B cell (primary cell): ENCODE data around the gene CLSTN2.

Source experiments
- EZH2 ChIP-seq: IDR thresholded peaks from 2 replicates; pipeline ENCODE4 v1.6.1; 2012; ENCODE audit warnings: borderline replicate concordance, low read depth, mild to moderate bottlenecking, moderate library complexity, low read length; ENCODE audit not compliant: insufficient read depth, poor library complexity, severe bottlenecking
- TF ChIP-seq, protein P1 (sequence below): fragments of 200-600 bp; IDR thresholded peaks from one replicate; pipeline ENCODE4 v1.8.0; 2022; ENCODE audit warnings: antibody characterized with exemption, mild to moderate bottlenecking

DNA sequence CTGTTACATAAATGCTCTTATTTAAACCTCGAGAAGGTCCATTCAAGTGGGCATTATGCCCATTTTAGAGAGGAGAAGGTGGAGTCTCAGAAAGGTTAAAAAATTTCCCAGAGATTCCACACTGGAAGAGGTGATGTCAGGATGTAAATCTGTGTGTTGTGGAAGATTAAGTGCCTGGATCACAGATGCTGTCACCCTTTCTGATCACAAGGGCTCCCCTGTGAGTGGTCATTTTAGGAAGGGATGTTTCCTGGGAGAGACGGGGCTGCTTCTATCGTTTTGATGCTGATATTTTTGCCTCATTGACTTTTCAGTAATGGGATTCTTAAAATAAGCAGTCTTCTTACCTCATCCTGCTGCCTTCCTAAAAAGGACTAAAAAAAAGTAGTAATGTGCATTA lies 132.5 kb downstream of the CLSTN2 start:
- TF ChIP-seq, protein P1, sequence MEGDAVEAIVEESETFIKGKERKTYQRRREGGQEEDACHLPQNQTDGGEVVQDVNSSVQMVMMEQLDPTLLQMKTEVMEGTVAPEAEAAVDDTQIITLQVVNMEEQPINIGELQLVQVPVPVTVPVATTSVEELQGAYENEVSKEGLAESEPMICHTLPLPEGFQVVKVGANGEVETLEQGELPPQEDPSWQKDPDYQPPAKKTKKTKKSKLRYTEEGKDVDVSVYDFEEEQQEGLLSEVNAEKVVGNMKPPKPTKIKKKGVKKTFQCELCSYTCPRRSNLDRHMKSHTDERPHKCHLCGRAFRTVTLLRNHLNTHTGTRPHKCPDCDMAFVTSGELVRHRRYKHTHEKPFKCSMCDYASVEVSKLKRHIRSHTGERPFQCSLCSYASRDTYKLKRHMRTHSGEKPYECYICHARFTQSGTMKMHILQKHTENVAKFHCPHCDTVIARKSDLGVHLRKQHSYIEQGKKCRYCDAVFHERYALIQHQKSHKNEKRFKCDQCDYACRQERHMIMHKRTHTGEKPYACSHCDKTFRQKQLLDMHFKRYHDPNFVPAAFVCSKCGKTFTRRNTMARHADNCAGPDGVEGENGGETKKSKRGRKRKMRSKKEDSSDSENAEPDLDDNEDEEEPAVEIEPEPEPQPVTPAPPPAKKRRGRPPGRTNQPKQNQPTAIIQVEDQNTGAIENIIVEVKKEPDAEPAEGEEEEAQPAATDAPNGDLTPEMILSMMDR = no peak
- no peak for TF ChIP-seq EZH2
